DND-41 (cell line): ENCODE results near the gene UFD1.
A peak's percentile ranks its signal among the peaks of the same experiment; 100 is the strongest.

Experiments
- ATAC-seq: fragments of 200-7000 bp; cut with Tn5 transposase; 3 replicates; pipeline ENCODE4 v1.9.1; 2021; ENCODE audit warnings: low read depth; ENCODE audit not compliant: insufficient read depth
- DNase-seq: peaks from one replicate; pipeline ENCODE4 v3.0.0-alpha.2; 2020
- H2AFZ ChIP-seq: 2 replicates; pipeline ENCODE4 v1.6.0; 2012; ENCODE audit warnings: low read depth, low read length
- H3K27ac ChIP-seq: 2 replicates; pipeline ENCODE4 v1.5.1; 2012; ENCODE audit warnings: low read length, inconsistent platforms
- H3K27me3 ChIP-seq: fragments of 200-600 bp; sonication (generic); 2 replicates; pipeline ENCODE4 v1.6.0; 2012; ENCODE audit warnings: low read length, mild to moderate bottlenecking, inconsistent platforms; ENCODE audit not compliant: insufficient read depth, poor library complexity
- H3K36me3 ChIP-seq: 2 replicates; pipeline ENCODE4 v1.5.1; 2012; ENCODE audit warnings: low read length, inconsistent platforms; ENCODE audit not compliant: insufficient read depth
- H3K4me1 ChIP-seq: 2 replicates; pipeline ENCODE4 v1.5.1; 2012; ENCODE audit warnings: mild to moderate bottlenecking, low read length; ENCODE audit not compliant: insufficient read depth
- H3K4me2 ChIP-seq: 2 replicates; pipeline ENCODE4 v1.6.0; 2012; ENCODE audit warnings: mild to moderate bottlenecking, moderate library complexity, low read length, inconsistent platforms; ENCODE audit not compliant: insufficient read depth
- H3K4me3 ChIP-seq, 2 experiments: fragments of 200-600 bp in 1 of 2; shearing (Covaris generic) in 1 of 2; 2 replicates each; pipeline ENCODE4 v1.5.1; 2012 to 2016; ENCODE audit warnings: inconsistent platforms in 2 of 2, low read length in 2 of 2, mild to moderate bottlenecking in 2 of 2, low read depth in 1 of 2, moderate library complexity in 1 of 2
- H3K79me2 ChIP-seq: 2 replicates; pipeline ENCODE4 v1.6.0; 2012; ENCODE audit warnings: low read length, inconsistent platforms; ENCODE audit not compliant: insufficient read depth
- H3K9ac ChIP-seq: 2 replicates; pipeline ENCODE4 v1.6.0; 2012; ENCODE audit warnings: low read depth, mild to moderate bottlenecking, inconsistent platforms, low read length, moderate library complexity
- H3K9me3 ChIP-seq: 2 replicates; pipeline ENCODE4 v1.5.1; 2012; ENCODE audit warnings: low read length, moderate library complexity, mild to moderate bottlenecking, inconsistent platforms; ENCODE audit not compliant: insufficient read depth, severe bottlenecking
- H4K20me1 ChIP-seq: 2 replicates; pipeline ENCODE4 v1.6.0; 2012; ENCODE audit warnings: low read length; ENCODE audit not compliant: insufficient read depth
- EZH2 ChIP-seq: IDR thresholded peaks from 3 replicates; pipeline ENCODE4 v1.6.1; 2012; ENCODE audit warnings: borderline replicate concordance, low read depth, mild to moderate bottlenecking, moderate library complexity, low read length, inconsistent platforms; ENCODE audit not compliant: severe bottlenecking
- TF ChIP-seq, protein P1 (sequence below): IDR thresholded peaks from 2 replicates; pipeline ENCODE4 v1.5.1; 2012; ENCODE audit warnings: borderline replicate concordance, low read length, moderate library complexity, mild to moderate bottlenecking; ENCODE audit not compliant: poor library complexity, severe bottlenecking; ENCODE audit errors: extremely low read depth

The UFD1 gene, protein sequence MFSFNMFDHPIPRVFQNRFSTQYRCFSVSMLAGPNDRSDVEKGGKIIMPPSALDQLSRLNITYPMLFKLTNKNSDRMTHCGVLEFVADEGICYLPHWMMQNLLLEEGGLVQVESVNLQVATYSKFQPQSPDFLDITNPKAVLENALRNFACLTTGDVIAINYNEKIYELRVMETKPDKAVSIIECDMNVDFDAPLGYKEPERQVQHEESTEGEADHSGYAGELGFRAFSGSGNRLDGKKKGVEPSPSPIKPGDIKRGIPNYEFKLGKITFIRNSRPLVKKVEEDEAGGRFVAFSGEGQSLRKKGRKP

DNA sequence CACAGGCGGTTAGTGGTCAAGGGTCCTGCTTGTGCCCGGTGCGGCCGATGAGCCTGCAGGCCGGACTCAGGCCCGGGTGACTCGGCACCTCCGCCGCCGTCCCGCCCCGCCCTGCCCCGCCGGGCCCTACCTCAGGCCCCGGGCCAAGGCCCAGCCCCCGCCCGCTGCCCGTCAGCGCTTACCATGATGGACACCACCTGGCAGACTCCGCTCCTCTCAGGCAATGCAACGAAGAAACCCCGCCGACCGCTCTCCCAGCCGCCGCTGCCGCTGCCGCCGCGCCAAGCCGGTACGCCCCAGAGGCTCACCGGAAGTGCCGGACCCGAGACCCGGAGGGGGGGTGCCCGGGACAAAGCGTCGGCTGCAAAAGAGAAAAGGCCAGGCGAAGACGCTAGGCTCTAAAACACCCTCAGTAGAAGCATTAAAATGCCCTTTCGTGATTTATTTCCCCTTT, at the start of gene UFD1:
UFD1 (minus strand) TSS at position 293 of the 454 bp plus-strand sequence; CDS start at position 185, 108 bp downstream.
- peak within 1 kb of the TSS; percentile 93 for H3K4me2 ChIP-seq
- H3K36me3 ChIP-seq, result peaks cover 55% of the 10 kb centered on the region
- H3K27me3 ChIP-seq, result no peaks in the 10 kb centered on the region
- peak; percentile 64 for ATAC-seq
- peaks cover 86% of the 10 kb centered on the region for H3K79me2 ChIP-seq
- H3K9ac ChIP-seq, result peak within 1 kb of the TSS; percentile 79
- peak; percentile 85 for DNase-seq
- no peaks in the 10 kb centered on the region for H3K9me3 ChIP-seq
- H3K4me3 ChIP-seq, result peak within 1 kb of the TSS; percentile 52 to 98
- H2AFZ ChIP-seq, result peak within 1 kb of the TSS; percentile 98
- peak within 1 kb of the TSS; percentile 100 for H3K27ac ChIP-seq
- H3K4me1 ChIP-seq, result peaks cover 47% of the 10 kb centered on the region
- H4K20me1 ChIP-seq, result peaks cover 59% of the 10 kb centered on the region
- no peak for TF ChIP-seq EZH2
- TF ChIP-seq, protein P1, sequence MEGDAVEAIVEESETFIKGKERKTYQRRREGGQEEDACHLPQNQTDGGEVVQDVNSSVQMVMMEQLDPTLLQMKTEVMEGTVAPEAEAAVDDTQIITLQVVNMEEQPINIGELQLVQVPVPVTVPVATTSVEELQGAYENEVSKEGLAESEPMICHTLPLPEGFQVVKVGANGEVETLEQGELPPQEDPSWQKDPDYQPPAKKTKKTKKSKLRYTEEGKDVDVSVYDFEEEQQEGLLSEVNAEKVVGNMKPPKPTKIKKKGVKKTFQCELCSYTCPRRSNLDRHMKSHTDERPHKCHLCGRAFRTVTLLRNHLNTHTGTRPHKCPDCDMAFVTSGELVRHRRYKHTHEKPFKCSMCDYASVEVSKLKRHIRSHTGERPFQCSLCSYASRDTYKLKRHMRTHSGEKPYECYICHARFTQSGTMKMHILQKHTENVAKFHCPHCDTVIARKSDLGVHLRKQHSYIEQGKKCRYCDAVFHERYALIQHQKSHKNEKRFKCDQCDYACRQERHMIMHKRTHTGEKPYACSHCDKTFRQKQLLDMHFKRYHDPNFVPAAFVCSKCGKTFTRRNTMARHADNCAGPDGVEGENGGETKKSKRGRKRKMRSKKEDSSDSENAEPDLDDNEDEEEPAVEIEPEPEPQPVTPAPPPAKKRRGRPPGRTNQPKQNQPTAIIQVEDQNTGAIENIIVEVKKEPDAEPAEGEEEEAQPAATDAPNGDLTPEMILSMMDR, result no peak

DNA sequence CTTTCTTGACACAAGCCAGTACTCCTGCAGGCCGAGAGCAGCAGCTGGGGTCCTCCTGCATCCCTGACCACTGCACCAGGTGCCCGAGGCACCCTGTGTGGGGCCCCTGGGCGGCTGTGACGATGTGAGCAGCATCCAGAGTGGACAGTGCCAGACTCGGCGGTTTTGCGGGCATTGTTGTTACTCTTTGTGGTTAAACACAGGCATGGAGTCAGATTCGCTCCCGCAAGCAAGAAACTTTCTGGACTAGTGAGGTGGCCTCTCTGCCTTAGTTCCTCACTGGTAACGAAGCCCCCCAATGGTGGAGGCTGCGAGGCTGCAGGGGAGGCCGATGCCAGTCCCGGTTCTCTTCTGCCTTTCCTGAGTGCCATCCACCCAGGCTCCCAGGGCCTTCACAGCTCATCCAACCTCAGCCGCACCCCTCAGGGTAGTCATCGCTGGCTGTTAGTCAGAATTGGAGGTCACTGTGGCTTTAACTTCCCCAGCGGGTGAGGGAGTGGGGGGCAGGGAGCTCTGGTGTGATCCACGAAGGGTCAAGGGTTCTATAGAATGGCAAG, 48.9 kb upstream of the UFD1 start:
- ATAC-seq (no peak), DNase-seq (no peak)
- Histone ChIP-seq H3K9me3 (no peaks in the 10 kb centered on the region), H3K9ac (no peak overlapping the region), H3K27me3 (no peaks in the 10 kb centered on the region), H3K4me3 (no peak overlapping the region), H3K36me3 (peaks cover 11% of the 10 kb centered on the region), H3K79me2 (no peaks in the 10 kb centered on the region), H4K20me1 (peaks cover 4% of the 10 kb centered on the region; the same call in 1 of the 2 replicates), H2AFZ (no peak overlapping the region), H3K4me1 (no peaks in the 10 kb centered on the region), H3K4me2 (no peak overlapping the region), H3K27ac (no peak overlapping the region)
- TF ChIP-seq EZH2, result no peak
- TF ChIP-seq, protein P1, result no peak

- Histone ChIP-seq H3K4me2 (no peak overlapping the region), H2AFZ (no peak overlapping the region), H3K4me3 (no peak overlapping the region), H3K36me3 (peaks cover 17% of the 10 kb centered on the region), H3K4me1 (no peaks in the 10 kb centered on the region), H3K79me2 (no peaks in the 10 kb centered on the region), H4K20me1 (peaks cover 9% of the 10 kb centered on the region; the same call in 1 of the 2 replicates), H3K27ac (no peak overlapping the region), H3K27me3 (no peaks in the 10 kb centered on the region), H3K9me3 (no peaks in the 10 kb centered on the region), H3K9ac (no peak overlapping the region)
- DNase-seq (no peak), ATAC-seq (no peak)
- TF ChIP-seq, protein P1, result no peak
- TF ChIP-seq EZH2, result no peak
These were observed 48.3 kb upstream of the UFD1 start for GRCh38 chr22:19527321-19527721.
